Cortex of kidney (tissue), 1 donor: Measurements from ENCODE around the gene ADCY2.

Experiments
- DNase-seq: peaks from one replicate; lab custom pipeline; 2025; lab: John Stamatoyannopoulos, UW

Gene ADCY2

DNA sequence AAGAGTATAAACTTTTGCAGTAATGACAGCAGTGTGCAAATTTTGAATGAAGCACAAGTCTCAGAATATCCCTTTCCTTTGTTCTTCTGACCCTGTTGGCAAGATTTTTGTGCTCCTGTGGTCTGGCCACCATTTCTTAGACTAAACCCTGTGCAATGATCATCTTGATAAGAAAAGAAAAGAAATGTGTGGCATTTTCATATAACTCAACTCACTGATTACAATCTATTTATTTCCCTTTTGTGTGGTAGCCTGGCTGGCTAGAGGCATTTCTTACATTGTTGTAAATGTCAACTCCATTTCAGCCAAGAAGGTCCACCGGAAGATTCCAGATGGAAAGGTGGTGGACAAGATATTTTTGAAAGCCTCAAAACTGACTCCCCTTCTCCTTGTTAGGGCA lies 41.9 kb downstream of the ADCY2 start:
- DNase-seq, result no peak

DNA sequence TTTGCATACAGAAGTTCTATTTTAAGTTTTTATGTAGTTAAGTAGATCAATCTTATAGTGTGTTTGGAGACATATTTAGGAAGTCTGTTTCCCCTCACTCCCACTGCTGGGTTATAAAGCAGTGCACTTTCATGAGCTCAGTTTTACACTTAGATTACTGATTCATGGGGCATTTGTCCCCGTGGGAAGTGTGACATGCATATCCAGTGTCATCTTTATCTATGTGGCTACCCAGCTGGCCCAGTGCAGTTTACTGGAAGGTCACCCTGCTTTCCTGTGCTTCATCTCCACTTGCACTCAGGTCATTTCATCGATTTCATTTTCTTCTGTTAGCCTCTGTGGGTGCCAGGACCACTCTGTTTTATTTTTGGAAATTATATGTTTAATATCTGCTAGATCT lies 49.1 kb downstream of the ADCY2 start:
- no peak for DNase-seq

DNA sequence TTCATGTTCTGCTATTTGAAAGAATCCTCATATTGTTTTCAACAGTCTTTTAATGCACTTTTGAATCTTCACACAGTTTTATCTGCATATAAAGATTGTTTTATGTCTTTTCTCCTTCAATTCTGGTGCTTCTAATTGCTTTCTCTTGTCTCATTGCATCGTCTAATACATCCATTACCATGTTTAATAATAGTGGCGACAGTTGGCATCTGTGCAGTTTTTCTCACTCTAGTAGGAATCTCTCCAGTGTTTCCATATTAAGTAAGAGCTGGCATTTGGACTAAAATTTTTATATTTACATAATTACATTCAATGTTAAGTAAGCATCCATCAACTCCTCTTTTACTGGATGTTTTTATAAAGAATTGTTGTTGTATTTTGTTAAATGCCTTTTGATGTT lies 49.9 kb downstream of the ADCY2 start:
- no peak for DNase-seq

DNA sequence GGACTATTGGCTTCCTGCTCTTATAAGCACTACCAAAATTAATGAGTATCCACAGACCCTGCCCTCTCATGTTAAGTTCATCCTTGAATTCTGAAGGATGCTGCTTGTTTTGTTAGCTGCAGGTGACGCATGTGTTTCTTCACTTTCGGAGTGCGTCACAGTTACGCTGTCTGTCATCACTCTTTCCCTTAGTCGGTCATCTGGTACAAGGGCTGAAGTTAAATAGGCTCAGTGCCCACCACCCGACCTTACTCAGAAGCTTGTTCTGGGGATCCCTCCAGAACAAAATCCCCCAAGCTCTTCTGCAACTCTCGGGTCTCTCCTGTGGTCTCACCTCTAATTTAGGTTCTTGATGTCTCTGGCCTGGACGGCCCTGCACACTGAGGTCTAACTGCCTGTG lies 51.0 kb downstream of the ADCY2 start:
- DNase-seq, result no peak

DNA sequence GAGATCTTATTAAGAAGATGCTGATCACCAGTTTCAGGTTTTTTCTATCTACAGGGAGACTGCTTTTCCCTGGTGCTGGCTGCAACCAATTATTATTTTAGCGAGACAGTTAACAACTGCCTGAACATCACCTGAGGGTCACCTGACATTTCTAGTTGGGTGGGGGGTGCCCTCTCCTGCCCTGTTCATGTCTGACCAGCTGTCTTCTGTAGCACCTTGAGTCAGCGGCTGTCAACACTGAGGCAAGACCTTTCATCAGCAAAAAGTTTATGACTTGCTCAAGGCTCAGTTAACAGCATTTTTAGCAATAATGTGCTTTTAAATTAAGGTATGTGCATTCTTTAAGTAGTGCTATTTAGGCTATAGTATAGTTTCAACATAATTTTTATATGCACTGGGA lies 58.0 kb downstream of the ADCY2 start:
- no peak for DNase-seq

DNA sequence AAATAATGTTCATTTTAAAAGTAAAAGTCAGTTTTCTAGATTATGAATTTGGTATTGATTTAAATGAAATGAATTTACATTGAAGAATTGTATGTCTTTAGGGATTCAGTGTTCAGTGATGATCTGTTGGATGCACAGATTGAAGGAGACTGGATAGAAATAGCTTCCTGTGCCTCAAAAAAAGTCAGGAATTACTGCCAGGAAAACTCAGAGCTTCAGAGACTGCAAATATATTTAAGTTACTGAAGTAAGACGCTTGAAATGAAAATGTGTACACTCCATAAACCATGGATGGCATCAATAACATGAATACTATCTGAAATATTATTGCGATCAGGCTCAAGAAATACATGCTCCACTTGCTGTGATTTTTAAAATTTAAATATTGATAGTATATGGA lies 60.3 kb downstream of the ADCY2 start:
- DNase-seq, result no peak

DNA sequence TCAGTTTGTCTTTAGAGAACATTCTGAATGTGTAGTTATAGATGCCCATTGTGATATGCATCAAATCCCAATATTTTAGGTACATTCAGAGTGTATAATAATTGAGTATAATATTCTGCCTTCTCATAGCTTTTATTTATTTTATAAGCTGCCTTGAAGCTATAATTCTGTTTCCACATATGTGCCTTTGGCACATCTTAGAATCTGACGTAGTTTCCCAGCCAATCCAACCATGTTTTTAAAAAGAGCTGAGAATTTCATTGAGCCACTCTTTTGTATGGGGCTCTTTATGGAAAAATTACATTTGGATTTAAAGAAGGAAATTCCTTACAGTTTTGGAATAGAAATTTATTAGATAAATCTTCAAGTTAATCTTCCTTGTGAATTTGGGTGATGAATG lies 65.4 kb downstream of the ADCY2 start:
- DNase-seq, result no peak

DNA sequence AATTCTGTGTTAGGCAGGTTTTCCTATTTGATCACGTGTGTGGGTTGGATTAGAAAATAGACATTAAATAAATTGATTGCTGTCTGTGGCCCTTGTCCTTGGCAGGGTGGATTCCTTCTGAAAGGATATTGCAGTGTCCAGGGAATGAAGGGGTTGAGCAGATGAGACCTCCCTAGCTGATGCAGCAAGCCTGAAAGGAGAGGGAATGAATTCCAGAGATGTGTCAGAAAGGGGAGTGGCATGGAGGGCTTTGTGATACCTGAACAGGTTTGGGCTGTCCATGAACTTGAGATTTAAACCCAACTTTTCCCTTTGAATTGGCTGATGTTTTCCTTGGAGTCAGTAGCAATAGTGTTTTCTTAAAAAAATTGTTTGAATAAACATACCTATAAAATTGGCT lies 66.8 kb downstream of the ADCY2 start:
- no peak for DNase-seq

DNA sequence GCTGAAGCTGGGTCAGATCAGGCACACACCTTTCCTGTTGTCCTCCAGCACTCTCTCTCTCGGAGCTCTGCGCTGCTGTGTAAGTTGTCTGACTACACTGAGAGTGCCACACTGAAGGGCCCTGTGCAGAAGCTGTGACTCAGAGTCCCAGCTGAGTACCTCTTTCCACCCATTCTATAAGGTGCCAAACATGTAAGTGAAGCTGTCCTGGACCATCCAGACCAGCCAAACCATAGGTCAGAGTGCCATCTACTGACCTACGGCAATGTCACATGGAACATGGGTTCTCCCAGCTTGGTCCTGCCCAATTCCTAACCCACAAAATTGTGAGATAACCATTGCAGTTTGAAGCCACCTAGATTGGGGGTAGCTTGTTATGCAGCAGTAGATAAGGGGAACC lies 68.2 kb downstream of the ADCY2 start:
- no peak for DNase-seq

DNA sequence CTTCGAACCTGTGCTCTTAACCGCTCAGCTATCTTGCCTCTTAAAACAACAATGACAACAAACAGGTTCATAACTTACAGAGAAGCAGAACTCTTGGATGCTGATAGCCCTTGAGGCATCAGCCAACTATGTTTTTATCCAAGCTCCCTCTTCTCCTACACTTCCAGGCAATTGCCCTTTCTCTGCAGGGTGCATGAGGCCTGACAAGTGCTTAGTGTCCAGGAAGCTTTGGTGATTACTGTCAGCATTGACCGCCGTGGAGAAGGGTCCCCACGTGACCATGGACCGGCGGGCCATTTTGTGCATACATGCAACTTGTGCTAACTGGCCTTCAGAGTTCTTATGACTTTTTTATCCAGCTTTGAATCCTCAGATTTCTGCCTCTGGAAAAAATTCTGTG lies 71.2 kb downstream of the ADCY2 start:
- DNase-seq, result no peak

DNA sequence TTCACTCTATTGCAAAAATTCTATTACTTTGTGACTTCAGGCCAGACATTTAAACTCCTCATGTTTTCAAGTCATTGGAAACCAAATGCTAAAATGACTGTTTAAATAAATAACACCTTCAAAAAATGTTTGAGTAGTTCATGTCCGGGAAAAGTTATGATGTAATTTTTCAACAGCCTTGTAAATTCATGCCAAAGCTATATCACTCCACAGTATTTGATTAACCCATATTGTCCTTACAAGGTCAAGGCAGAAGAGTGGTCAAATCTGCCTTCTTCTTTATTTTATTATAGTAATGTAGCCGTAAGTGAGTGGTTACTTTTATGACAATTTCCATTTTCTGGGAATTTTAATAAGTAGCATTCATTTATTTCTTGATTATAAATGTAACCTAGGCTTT lies 72.8 kb downstream of the ADCY2 start:
- no peak for DNase-seq

DNA sequence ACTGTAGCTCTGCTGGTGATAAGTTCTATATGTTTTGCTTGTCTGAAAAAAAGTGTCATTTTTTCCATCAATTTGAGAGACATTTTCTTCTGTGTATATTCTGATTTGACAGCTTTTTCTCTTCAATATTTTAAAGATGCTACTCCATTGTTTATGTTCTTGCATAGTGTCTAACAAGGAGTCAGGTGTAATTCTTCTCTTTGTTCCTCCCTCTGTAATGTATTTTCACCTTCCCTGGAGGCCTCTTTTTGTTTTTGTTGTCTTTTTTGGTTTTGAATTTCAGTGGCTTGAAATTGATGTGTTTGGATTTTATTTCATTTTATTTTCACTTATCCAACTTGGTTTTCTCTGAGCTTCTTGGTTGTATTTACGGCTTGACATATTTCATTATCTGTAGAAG lies 75.8 kb downstream of the ADCY2 start:
- DNase-seq, result no peak

DNA sequence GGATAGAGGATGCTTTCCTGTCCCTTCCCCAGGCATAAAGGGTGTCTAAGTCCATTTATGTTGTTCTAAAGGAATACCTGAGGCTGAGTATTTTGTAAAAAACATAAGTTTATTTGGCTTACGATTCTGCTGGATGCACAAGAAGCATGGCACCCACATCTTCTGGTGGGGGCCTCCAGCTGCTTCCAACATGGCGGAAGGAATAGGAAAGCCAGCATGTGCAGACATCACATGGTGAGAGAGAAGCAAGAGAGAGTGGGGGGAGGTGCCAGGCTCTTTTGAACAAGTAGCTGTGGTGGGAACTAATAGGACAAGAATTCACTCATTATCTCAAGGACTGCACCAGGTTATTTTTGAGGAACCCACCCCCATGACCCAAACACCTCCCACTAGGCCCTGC lies 77.2 kb downstream of the ADCY2 start:
- no peak for DNase-seq

DNA sequence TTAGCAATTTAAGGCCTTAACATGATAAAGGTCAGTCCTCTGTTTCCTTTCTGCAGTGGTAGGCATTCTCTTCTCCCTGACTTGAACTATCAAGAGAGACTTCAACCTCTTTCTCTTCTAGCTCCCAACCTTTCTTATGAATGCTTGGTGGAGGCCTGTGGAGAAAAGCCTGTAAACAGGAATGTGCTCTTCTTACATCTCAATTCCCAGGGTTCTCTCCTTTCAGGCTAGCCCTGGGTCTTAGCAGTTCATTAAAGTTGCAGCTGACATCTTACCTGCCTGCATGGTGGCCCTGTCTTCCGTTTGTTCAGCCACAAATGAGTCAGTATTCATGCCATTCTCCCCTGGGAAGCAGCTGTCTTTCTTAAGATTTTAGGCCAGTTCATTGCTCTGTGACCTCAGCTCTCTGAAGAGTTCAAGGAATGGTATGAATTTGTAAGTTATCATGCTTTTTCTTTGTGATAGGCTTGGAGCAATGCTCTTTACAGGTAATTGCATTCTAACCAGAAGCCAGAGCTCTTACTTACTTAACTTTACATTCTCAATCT lies 77.8 kb downstream of the ADCY2 start:
- DNase-seq, result no peak

DNA sequence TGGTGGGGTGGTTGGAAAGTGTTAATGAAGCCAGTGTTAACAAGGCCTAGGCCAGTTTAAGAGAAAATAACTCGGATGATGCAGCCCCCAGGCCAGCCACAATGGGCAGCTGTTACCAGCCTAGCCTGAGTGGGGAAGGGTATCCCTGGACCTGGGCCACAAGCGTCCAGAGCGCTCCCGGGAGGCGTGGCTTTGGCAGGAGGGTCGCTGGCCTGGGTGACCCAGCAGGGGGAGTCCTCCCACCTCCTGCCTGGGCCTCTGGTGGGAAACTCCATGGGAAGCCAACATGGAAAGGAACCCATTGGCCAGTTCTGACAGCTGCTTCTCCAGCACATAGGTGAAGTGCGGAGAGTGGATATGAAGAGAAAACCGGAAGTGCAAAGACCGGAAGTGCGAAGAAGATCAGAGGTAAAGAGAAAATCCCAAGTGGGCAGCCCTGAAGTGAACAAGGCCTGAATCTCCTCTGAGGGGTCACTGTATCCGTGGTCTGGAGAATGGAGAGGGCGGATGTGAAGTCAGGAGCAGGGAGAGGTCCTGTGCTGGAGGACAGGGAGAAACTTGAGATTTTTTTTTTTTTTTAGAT lies 79.0 kb downstream of the ADCY2 start:
- DNase-seq, result no peak

DNA sequence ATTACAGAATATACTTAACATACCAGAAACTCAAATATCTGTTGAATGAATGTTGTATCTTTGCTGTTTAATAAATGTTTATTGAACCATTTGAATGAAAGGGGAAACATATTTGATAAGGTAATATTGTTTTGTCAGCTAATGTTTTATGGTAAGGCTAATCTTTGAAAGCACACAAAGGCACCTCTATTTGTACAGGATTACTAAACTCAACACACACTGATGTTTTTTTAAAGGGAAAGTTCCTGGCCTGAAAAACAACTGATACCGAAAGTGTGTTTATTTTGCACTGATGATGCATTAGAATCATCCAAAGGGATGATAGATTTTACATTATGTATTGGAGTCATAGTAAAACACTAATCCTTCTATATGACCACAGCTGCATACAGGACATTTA lies 82.5 kb downstream of the ADCY2 start:
- no peak for DNase-seq

DNA sequence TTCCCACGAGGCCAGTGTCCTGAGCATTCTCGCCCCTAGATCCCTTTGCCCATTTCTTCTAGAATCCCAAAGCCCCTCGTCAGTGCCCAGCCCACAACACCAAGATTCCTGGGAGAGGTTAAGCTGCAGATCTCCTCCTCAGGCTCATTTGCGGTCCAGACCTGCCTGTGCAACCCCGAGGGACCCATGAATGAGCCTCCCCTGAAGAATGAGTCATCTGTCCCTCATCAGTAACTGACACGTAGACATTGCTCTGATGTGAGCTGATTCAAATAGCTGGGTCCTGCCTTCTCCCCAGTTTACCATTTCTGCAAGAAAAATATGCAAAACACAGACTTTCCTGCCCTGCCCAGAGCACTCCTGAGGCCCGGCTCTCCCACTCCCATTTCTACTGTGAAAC lies 92.8 kb downstream of the ADCY2 start:
- no peak for DNase-seq

DNA sequence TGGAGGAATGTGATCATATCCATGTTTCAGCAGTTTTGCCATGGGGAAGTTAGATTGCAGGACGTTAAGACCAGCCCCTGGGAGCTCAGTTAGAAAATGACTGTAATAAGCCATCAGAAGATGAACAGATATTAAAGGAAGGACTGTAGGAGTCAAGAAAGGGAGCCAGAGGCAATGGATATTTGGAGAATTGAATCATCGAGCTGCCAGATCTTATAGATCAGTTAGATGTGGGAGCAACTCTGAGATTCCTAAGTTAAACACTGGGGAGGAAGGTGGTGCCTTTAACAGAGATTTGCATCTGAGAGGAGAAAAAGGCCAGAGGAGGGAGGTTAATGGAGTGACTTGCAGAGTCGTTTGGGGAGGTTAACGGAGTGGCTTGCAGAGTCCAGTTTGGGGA lies 96.4 kb downstream of the ADCY2 start:
- DNase-seq, result no peak

DNA sequence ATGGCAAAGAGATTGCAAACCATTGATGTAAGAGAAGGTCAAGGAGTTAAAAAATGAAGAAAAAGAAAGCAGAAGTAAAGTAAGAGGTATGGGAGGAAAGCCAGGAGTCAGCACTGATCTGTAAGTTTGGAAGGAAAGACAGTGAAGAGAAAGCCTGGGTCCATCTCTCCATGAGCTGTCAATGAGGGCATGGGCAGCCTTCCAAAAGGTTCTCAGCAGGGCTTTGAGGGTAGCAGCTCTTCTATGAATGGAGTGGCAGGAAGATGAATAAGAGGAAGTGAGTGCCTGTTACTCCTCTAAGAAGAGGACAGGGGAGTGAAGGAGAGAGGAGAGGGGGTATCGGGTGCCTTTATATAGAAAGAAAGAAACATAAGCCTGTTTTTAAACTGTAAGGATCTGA lies 97.1 kb downstream of the ADCY2 start:
- no peak for DNase-seq

DNA sequence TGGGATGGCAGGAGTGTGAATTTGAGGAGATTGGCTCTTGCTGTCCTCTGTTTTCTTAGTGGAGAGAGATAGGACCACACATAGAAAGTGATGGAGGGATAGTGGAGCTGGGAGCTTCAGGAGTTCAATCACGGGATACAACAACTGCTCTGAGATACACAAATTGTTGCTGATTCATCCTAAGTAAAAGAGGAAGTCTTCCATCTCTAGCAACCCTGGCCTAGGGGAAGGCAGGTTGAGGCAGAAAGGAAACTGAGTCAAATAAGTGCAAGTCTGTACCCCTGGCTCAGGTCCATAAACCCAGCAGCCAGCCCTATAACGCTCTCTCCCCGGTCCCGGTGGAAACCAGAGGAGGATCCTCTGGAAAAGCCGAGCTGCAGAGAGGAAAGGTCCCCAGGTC lies 97.7 kb downstream of the ADCY2 start:
- no peak for DNase-seq

DNA sequence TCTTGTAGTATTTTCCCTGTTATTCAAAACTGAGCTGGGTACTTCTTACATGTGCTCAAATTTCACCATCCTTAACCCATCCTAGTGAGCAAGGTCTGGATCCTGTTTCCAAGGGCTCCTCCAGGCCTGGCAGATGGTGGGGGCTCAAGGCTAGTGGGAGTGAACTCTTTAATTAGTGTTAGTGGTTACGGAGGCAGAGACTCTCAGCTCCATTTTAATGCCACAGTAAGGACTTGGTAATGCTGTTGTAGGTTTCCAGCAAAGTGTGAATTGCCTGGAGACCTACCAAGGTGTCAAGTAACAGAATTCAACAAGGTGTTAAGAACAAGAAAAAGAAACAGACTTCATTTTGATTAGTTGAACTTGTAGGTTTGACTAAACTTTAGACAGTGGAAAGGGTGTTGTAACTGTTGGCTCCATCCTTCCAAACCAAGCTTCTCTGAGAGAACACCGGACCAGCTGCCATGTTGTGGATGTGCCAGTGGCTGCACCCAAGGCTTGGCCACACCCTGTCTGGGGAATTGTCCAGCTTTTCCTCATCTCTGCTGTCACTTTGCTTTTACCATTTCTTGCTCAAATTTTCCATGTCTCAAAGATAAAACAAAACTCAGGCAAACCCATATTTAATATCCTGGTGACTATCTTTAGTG lies 98.7 kb downstream of the ADCY2 start:
- no peak for DNase-seq

DNA sequence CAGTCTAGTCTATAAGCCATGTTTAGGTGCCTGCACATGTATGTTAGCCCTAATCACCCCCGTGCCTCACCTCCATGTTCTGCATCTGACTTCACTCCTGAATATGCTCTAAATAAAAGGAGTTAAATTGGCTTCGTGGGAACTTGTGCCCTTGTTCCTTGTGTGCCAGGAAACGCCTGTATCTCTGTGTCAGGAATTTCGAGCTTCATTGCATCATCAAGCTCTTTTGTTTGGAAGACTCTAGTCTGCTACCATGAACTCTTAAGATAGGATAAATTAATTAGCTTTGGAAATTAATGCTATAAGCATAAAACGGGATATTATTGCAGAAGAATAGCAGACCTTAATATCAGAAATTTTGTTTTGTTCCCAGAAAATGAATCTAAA lies 99.2 kb downstream of the ADCY2 start:
- no peak for DNase-seq

DNA sequence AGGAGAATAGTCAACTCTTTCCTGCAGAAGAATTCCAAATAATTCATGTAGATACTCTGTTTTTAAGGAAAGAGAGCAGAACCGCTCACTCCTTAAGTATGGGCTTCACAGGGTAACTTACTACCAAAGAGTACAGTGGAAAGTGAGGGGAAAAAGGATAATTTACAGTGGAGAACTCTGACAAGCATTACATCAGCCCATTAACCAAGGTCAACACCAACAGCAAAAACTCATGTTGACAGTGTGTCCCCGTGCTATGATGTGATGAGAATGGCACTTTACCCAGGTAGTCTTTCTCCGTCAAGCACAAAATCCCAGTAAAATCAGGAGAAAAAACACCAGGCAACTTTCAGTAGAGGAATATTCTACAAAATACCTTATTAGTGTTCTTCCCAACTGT lies 104.3 kb downstream of the ADCY2 start:
- DNase-seq, result no peak

DNA sequence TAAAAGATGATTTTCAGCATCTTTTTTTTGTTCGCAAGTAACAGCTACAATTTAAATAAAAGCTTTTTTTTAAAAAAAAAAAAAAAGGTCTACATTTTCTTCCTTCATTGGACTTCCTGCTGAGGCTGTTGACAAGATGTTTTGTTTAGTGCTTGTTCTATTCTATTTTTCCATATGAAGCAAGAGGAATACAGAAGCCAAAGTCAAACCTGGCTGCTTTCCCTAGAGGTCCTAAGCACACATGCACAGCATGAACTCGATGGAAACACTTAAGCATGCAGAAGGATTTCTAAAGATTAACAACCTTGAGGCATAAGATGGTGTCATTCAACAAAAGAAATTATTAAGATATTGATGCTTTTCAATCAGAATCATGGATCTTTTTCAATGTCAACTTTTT lies 105.1 kb downstream of the ADCY2 start:
- DNase-seq, result no peak
